A549 (cell line): Measurements from ENCODE around the gene NCL. TPM values are rescaled to one million over a fixed set of nuclear protein-coding genes. Genes with fewer than 3 reads are reported as not detected.

Experiments used
- ATAC-seq, 2 experiments: fragments of 200-7000 bp in 1 of 2; fragments of >200 bp in 1 of 2; cut with Nextera tagmentation in 1 of 2; cut with Tn5 transposase in 1 of 2; 3 replicates each; pipeline versions ENCODE4 v1.8.0 to v1.9.1; 2018 to 2020; ENCODE audit warnings: mild to moderate bottlenecking in 1 of 2, moderate library complexity in 1 of 2
- CTCF ChIA-PET: fragments of 300-600 bp; sonication (Branson Sonifier 250); formaldehyde crosslinking; extraction: SDS; loops from one replicate; lab custom pipeline; 2021; ENCODE audit warnings: antibody characterized with exemption, inconsistent platforms; lab: Yijun Ruan, JAX
- POLR2A ChIA-PET: fragments of 350-600 bp; formaldehyde crosslinking; extraction: SDS; loops from one replicate; lab custom pipeline; 2021; ENCODE audit warnings: antibody characterized with exemption, inconsistent platforms; lab: Yijun Ruan, JAX
- DNase-seq, 2 experiments: peaks; one replicate each; pipeline versions ENCODE4 v3.0.0 to v3.0.0-alpha.2; 2011 to 2016; ENCODE audit warnings: low read depth in 1 of 2, low spot score in 1 of 2
- FAIRE-seq: peaks from 2 replicates; lab custom pipeline; 2011; peaks lifted over from hg19 to GRCh38; lab: Jason Lieb, UNC
- H3K27ac ChIP-seq, 2 experiments: fragments of >200 bp; sonication (Bioruptor Twin); formaldehyde crosslinking; 3 replicates each; pipeline ENCODE4 v1.5.1; 2016 to 2017
- H3K4me1 ChIP-seq: fragments of >200 bp; sonication (Bioruptor Twin); formaldehyde crosslinking; 3 replicates; pipeline ENCODE4 v1.6.1; 2016
- H3K4me2 ChIP-seq: fragments of >200 bp; sonication (Bioruptor Twin); formaldehyde crosslinking; 3 replicates; pipeline ENCODE4 v1.6.1; 2016
- H3K4me3 ChIP-seq: fragments of >200 bp; sonication (Bioruptor Twin); formaldehyde crosslinking; 3 replicates; pipeline ENCODE4 v1.5.1; 2016
- H3K9me3 ChIP-seq: fragments of >200 bp; sonication (Bioruptor Twin); formaldehyde crosslinking; 3 replicates; pipeline ENCODE4 v1.6.1; 2016
- ATOH8 ChIP-seq: fragments of 250-450 bp; sonication (Bioruptor Pico); IDR thresholded peaks from 2 replicates; pipeline ENCODE4 v1.5.0; 2020; ENCODE audit warnings: low read depth, mild to moderate bottlenecking, moderate library complexity
- CHD2 ChIP-seq: fragments of 150-350 bp; IDR thresholded peaks from 2 replicates; pipeline ENCODE4 v1.6.1; 2014; ENCODE audit warnings: low read length; ENCODE audit not compliant: partially characterized antibody
- ESRRA ChIP-seq: fragments of 150-350 bp; IDR thresholded peaks from 2 replicates; pipeline ENCODE4 v1.6.1; 2014; ENCODE audit warnings: mild to moderate bottlenecking, low read length, borderline replicate concordance
- HDAC2 ChIP-seq: fragments of 200-600 bp; sonication (generic); IDR thresholded peaks from 2 replicates; pipeline ENCODE4 v1.6.1; 2016
- JUNB ChIP-seq: fragments of >200 bp; sonication (Bioruptor Twin); formaldehyde crosslinking; IDR thresholded peaks from 2 replicates; pipeline ENCODE4 v1.6.1; 2016
- MAX ChIP-seq: IDR thresholded peaks from 2 replicates; pipeline ENCODE4 v1.6.1; 2012
- MAZ ChIP-seq: fragments of 150-350 bp; IDR thresholded peaks from 2 replicates; pipeline ENCODE4 v1.6.1; 2014; ENCODE audit warnings: antibody characterized with exemption, low read depth, low read length, borderline replicate concordance
- NFE2L2 ChIP-seq: fragments of 150-350 bp; conservative IDR thresholded peaks from 2 replicates; pipeline ENCODE4 v1.6.1; 2014; ENCODE audit warnings: low read length
- NPAS2 ChIP-seq: fragments of 250-450 bp; sonication (Bioruptor Pico); IDR thresholded peaks from 2 replicates; pipeline ENCODE4 v1.8.0; 2022; ENCODE audit warnings: mild to moderate bottlenecking, moderate library complexity, borderline replicate concordance
- PHF8 ChIP-seq: fragments of 200-600 bp; sonication (generic); IDR thresholded peaks from 2 replicates; pipeline ENCODE4 v1.6.1; 2016; ENCODE audit warnings: low read depth, mild to moderate bottlenecking, antibody characterized with exemption, moderate library complexity, borderline replicate concordance
- RAD21 ChIP-seq, 2 experiments: fragments of >200 bp in 1 of 2; sonication (Bioruptor Twin) in 1 of 2; formaldehyde crosslinking in 1 of 2; IDR thresholded peaks in 1 of 2; conservative IDR thresholded peaks in 1 of 2; 2 replicates in 1 of 2; 3 replicates in 1 of 2; pipeline ENCODE4 v1.6.1; 2012 to 2018; ENCODE audit warnings: inconsistent platforms in 1 of 2
- RARB ChIP-seq: fragments of 250-450 bp; sonication (Bioruptor Pico); IDR thresholded peaks from 2 replicates; pipeline ENCODE4 v1.8.0; 2021; ENCODE audit warnings: mild to moderate bottlenecking, moderate library complexity
- REST ChIP-seq: fragments of 200-600 bp; sonication (generic); IDR thresholded peaks from 2 replicates; pipeline ENCODE4 v1.6.1; 2016; ENCODE audit warnings: antibody characterized with exemption, mild to moderate bottlenecking, moderate library complexity
- RFX5 ChIP-seq: fragments of 450-650 bp; IDR thresholded peaks from 2 replicates; pipeline ENCODE4 v1.7.1; 2014; ENCODE audit warnings: antibody characterized with exemption, mild to moderate bottlenecking, moderate library complexity
- RNF2 ChIP-seq: fragments of 200-600 bp; sonication (generic); IDR thresholded peaks from 2 replicates; pipeline ENCODE4 v1.6.1; 2016; ENCODE audit warnings: low read depth, mild to moderate bottlenecking, antibody characterized with exemption, moderate library complexity, borderline replicate concordance
- WGBS: methylation state at CpG from one replicate; pipeline ENCODE4 v1.1.6; 2017; ENCODE audit errors: missing lambda C conversion rate; 5-methylcytosine and 5-hydroxymethylcytosine counted together
- polyA plus RNA-seq, 4 experiments: library from polyadenylated mRNA; depleted of rRNA in 3 of 4; stranded (reverse); fragments of >200 nt; fragmentation: RNase III in 1 of 4; extraction: RNeasy Plus Mini Kit Qiagen cat#74134 plus additional on column Dnase treatment in 1 of 4; gene quantifications; 2 replicates in 3 of 4; 3 replicates in 1 of 4; pipeline ENCODE4 v1.2.3, GENCODE V29; 2011 to 2017
- TF ChIP-seq, protein P1 (sequence below): fragments of 150-350 bp; IDR thresholded peaks from 2 replicates; pipeline ENCODE4 v1.6.1; 2014; ENCODE audit warnings: low read depth, mild to moderate bottlenecking, low read length
- TF ChIP-seq, protein P2 (sequence below): fragments of >200 bp; sonication (Bioruptor Twin); formaldehyde crosslinking; IDR thresholded peaks from 3 replicates; pipeline ENCODE4 v1.6.1; 2016

NCL gene
- polyA plus RNA-seq, 2 of the 4 experiments (the other 2 are of a cell fraction), result 390 to 766 TPM

GRCh38 chr2:231512222-231512621 is 47.9 kb upstream of the NCL start (continued):
- TF ChIP-seq, protein P1, sequence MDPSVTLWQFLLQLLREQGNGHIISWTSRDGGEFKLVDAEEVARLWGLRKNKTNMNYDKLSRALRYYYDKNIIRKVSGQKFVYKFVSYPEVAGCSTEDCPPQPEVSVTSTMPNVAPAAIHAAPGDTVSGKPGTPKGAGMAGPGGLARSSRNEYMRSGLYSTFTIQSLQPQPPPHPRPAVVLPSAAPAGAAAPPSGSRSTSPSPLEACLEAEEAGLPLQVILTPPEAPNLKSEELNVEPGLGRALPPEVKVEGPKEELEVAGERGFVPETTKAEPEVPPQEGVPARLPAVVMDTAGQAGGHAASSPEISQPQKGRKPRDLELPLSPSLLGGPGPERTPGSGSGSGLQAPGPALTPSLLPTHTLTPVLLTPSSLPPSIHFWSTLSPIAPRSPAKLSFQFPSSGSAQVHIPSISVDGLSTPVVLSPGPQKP, result no peak
- no peak for TF ChIP-seq ATOH8 (CRISPR knock-in tag)

GRCh38 chr2:231503766-231504165 is 39.5 kb upstream of the NCL start:
- Histone ChIP-seq H3K4me3 (no peak overlapping the region), H3K4me1 (no peaks in the 10 kb centered on the region), H3K9me3 (no peaks in the 10 kb centered on the region), H3K27ac (no peak overlapping the region), H3K4me2 (no peak overlapping the region)
- ATAC-seq, result no peak
- ChIA-PET CTCF (interaction anchor here (0.6 to 1.1 kb wide), 4 partner anchors 16 to 98 kb away, joined by 3 to 4 read pairs (median 3); no protein-coding TSS in a partner anchor), POLR2A (interaction anchor here (0.9 kb wide), 1 partner anchor 10 kb away, joined by 4 read pairs; no protein-coding TSS in a partner anchor)
- DNase-seq, result no peak
- FAIRE-seq, result no peak
- 76% methylated on average over 3 of the region's 3 CpGs for WGBS
- TF ChIP-seq, protein P2, sequence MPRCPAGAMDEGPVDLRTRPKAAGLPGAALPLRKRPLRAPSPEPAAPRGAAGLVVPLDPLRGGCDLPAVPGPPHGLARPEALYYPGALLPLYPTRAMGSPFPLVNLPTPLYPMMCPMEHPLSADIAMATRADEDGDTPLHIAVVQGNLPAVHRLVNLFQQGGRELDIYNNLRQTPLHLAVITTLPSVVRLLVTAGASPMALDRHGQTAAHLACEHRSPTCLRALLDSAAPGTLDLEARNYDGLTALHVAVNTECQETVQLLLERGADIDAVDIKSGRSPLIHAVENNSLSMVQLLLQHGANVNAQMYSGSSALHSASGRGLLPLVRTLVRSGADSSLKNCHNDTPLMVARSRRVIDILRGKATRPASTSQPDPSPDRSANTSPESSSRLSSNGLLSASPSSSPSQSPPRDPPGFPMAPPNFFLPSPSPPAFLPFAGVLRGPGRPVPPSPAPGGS, result no peak
- no peak for TF ChIP-seq ESRRA
- no peak for TF ChIP-seq JUNB
- no peak for TF ChIP-seq REST
- no peak for TF ChIP-seq MAX
- TF ChIP-seq HDAC2, result no peak
- no peak for TF ChIP-seq CHD2
- TF ChIP-seq RAD21 (conservative IDR thresholded peaks at IDR 0.05 in 1 of 2, IDR thresholded peaks at IDR 0.05 in 1 of 2), result no peak

- ChIA-PET POLR2A (no interaction called here), CTCF (interaction anchor here (1.0 to 1.4 kb wide), 3 partner anchors 10 to 20 kb away, joined by 3 to 4 read pairs (median 4); no protein-coding TSS in a partner anchor)
- DNase-seq (no peak), ATAC-seq (no peak), FAIRE-seq (no peak)
- Histone ChIP-seq H3K9me3 (no peaks in the 10 kb centered on the region), H3K4me3 (no peak overlapping the region), H3K4me2 (no peak overlapping the region), H3K27ac (no peak overlapping the region), H3K4me1 (no peaks in the 10 kb centered on the region)
- TF ChIP-seq RFX5 (no peak), RNF2 (no peak), RARB (CRISPR knock-in tag) (no peak), PHF8 (no peak), MAZ (no peak), NFE2L2 (no peak), NPAS2 (CRISPR knock-in tag) (no peak), MAX (no peak)
Observed at GRCh38 chr2:231502596-231502995, 38.3 kb upstream of the NCL start.
